Measurements from ENCODE around the gene FDX2. TPM values are rescaled to one million over a fixed set of nuclear protein-coding genes. Genes with fewer than 3 reads are reported as not detected.

Gene FDX2
- total RNA-seq, 1 experiment from 2014 or later, result 79.5 TPM

- Histone ChIP-seq H3K4me1 (ENCODE audit: insufficient read depth, low read length) (peaks cover 17% of the 10 kb centered on the region), H4K20me1 (ENCODE audit: low read length) (peaks cover 10% of the 10 kb centered on the region), H3K4me3 (ENCODE audit: low read length) (no peak overlapping the region), H3K79me2 (ENCODE audit: low read length) (peaks cover 53% of the 10 kb centered on the region), H3K36me3 (ENCODE audit: low read depth, low read length) (peaks cover 45% of the 10 kb centered on the region), H2AFZ (ENCODE audit: low read length) (no peak overlapping the region), H3K9ac (ENCODE audit: low read length) (no peak overlapping the region), H3F3A (ENCODE audit: low read length, unreplicated experiment) (no peaks in the 10 kb centered on the region), H3K4me2 (ENCODE audit: low read length) (no peak overlapping the region), H3K9me3 (ENCODE audit: low read length) (no peaks in the 10 kb centered on the region), H3K27me3 (ENCODE audit: low read length) (no peaks in the 10 kb centered on the region), H3K27ac (ENCODE audit: low read length) (no peak overlapping the region), H3K9me2 (replicated peaks; ENCODE audit: low read length) (no peaks in the 10 kb centered on the region)
- intact Hi-C loops (cut with micrococcal nuclease), result no loop called here
- no peak for ATAC-seq
- TF ChIP-seq CTCF (conservative IDR thresholded peaks at IDR 0.05; ENCODE audit: low read depth, low read length), result no peak
- TF ChIP-seq EZH2 (IDR thresholded peaks at IDR 0.05; ENCODE audit: low read length, unreplicated experiment), result no peak
- TF ChIP-seq EZH2phosphoT487 (IDR thresholded peaks at IDR 0.05; ENCODE audit: borderline replicate concordance, low read length), result no peak
- ChIA-PET POLR2A (ENCODE audit: unreplicated experiment) (no interaction called here), CTCF (interaction anchor here (0.5 kb wide), 1 partner anchor 315 kb away, joined by 9 read pairs; no protein-coding TSS in a partner anchor)
- no TSS peak for BruUV-seq (replicated peaks)
- DNase-seq, result no peak
Observed at GRCh38 chr19:10329555-10329954, 13.7 kb upstream of the FDX2 start.

- intact Hi-C loops (cut with micrococcal nuclease), result no loop called here
- peaks cover 47% of the 10 kb centered on the region for H3K79me2 ChIP-seq (ENCODE audit: low read length)
- H3K36me3 ChIP-seq (ENCODE audit: low read depth, low read length), result peaks cover 52% of the 10 kb centered on the region
- H3K4me2 ChIP-seq (ENCODE audit: low read length), result no peak overlapping the region
- no peaks in the 10 kb centered on the region for H3K9me3 ChIP-seq (ENCODE audit: low read length)
- H3K27ac ChIP-seq (ENCODE audit: low read length), result no peak overlapping the region
- H3K4me1 ChIP-seq (ENCODE audit: insufficient read depth, low read length), result peaks cover 11% of the 10 kb centered on the region
- H3K9ac ChIP-seq (ENCODE audit: low read length), result no peak overlapping the region
- peaks cover 10% of the 10 kb centered on the region for H4K20me1 ChIP-seq (ENCODE audit: low read length)
- BruUV-seq (replicated peaks), result no TSS peak
- no peaks in the 10 kb centered on the region for H3F3A ChIP-seq (ENCODE audit: low read length, unreplicated experiment)
- ATAC-seq, result no peak
- no peaks in the 10 kb centered on the region for H3K9me2 ChIP-seq (replicated peaks; ENCODE audit: low read length)
- no peak overlapping the region for H3K4me3 ChIP-seq (ENCODE audit: low read length)
- TF ChIP-seq CTCF (conservative IDR thresholded peaks at IDR 0.05; ENCODE audit: low read depth, low read length) (no peak), EZH2 (IDR thresholded peaks at IDR 0.05; ENCODE audit: low read length, unreplicated experiment) (no peak), EZH2phosphoT487 (IDR thresholded peaks at IDR 0.05; ENCODE audit: borderline replicate concordance, low read length) (no peak)
- no peak for DNase-seq
- ChIA-PET POLR2A (ENCODE audit: unreplicated experiment) (interaction anchor here (0.7 kb wide), 1 partner anchor 11 kb away, joined by 8 read pairs; no protein-coding TSS in a partner anchor), CTCF (no interaction called here)
- H3K27me3 ChIP-seq (ENCODE audit: low read length), result no peaks in the 10 kb centered on the region
- H2AFZ ChIP-seq (ENCODE audit: low read length), result no peak overlapping the region
Observed at GRCh38 chr19:10328558-10329429, 13.0 kb upstream of the FDX2 start.

- H3K4me3 ChIP-seq (ENCODE audit: low read length), result no peak overlapping the region
- peaks cover 10% of the 10 kb centered on the region for H4K20me1 ChIP-seq (ENCODE audit: low read length)
- no peak for ATAC-seq
- H3K36me3 ChIP-seq (ENCODE audit: low read depth, low read length), result peaks cover 55% of the 10 kb centered on the region
- TF ChIP-seq EZH2phosphoT487 (IDR thresholded peaks at IDR 0.05; ENCODE audit: borderline replicate concordance, low read length) (no peak), CTCF (conservative IDR thresholded peaks at IDR 0.05; ENCODE audit: low read depth, low read length) (no peak), EZH2 (IDR thresholded peaks at IDR 0.05; ENCODE audit: low read length, unreplicated experiment) (no peak)
- no peaks in the 10 kb centered on the region for H3K9me3 ChIP-seq (ENCODE audit: low read length)
- no peak overlapping the region for H3K27ac ChIP-seq (ENCODE audit: low read length)
- H3K4me2 ChIP-seq (ENCODE audit: low read length), result no peak overlapping the region
- intact Hi-C loops (cut with micrococcal nuclease), result no loop called here
- no peaks in the 10 kb centered on the region for H3K9me2 ChIP-seq (replicated peaks; ENCODE audit: low read length)
- H3K4me1 ChIP-seq (ENCODE audit: insufficient read depth, low read length), result peaks cover 9% of the 10 kb centered on the region
- H3K79me2 ChIP-seq (ENCODE audit: low read length), result peaks cover 39% of the 10 kb centered on the region
- H3K9ac ChIP-seq (ENCODE audit: low read length), result no peak overlapping the region
- no peaks in the 10 kb centered on the region for H3K27me3 ChIP-seq (ENCODE audit: low read length)
- no TSS peak for BruUV-seq (replicated peaks)
- no peak overlapping the region for H2AFZ ChIP-seq (ENCODE audit: low read length)
- POLR2A ChIA-PET (ENCODE audit: unreplicated experiment), result interaction anchor here (0.7 kb wide), 1 partner anchor 10 kb away, joined by 8 read pairs; no protein-coding TSS in a partner anchor
- H3F3A ChIP-seq (ENCODE audit: low read length, unreplicated experiment), result no peaks in the 10 kb centered on the region
- CTCF ChIA-PET, result no interaction called here
- DNase-seq, result no peak
Observed at GRCh38 chr19:10327793-10328192, 12.0 kb upstream of the FDX2 start.
